ENCODE data around the gene ZHX3. TPM values are rescaled to one million over a fixed set of nuclear protein-coding genes. Genes with fewer than 3 reads are reported as not detected.
A peak's percentile ranks its signal among the peaks of the same experiment; 100 is the strongest.

The ZHX3 gene
- total and polyA plus RNA-seq, 2 of the 13 experiments (the other 11 are each of a cell fraction or from before 2014, with no cell fraction given): 8.4 to 11.7 TPM

GRCh38 chr20:41166201-41167117, 151.1 kb downstream of the ZHX3 start:
- BruUV-seq (replicated peaks): TSS peak; percentile 23

More at GRCh38 chr20:41166201-41167117, 151.1 kb downstream of the ZHX3 start:
- H3K4me2 ChIP-seq (ENCODE audit: low read depth, low read length): no peak overlapping the region
- POLR2A ChIA-PET: no interaction called here
- no peak overlapping the region for H3K27ac ChIP-seq (ENCODE audit: extremely low read length, insufficient read depth, low read length)
- ATAC-seq (0 out of 3 replicates have a peak, but pooled peaks have one; percentile 3), DNase-seq (ENCODE audit: low spot score) (no peak), FAIRE-seq (no peak)
- no peaks in the 10 kb centered on the region for H4K20me1 ChIP-seq (ENCODE audit: insufficient read depth, low read length)
- TF ChIP-seq PHF20 (CRISPR knock-in tag; IDR thresholded peaks at IDR 0.05): no peak
- no peak for TF ChIP-seq ZNF180 (CRISPR knock-in tag; IDR thresholded peaks at IDR 0.05; ENCODE audit: borderline replicate concordance, low read depth)
- TF ChIP-seq POLR2G (IDR thresholded peaks at IDR 0.05; ENCODE audit: low read depth, low read length): 0 out of 2 replicates have a peak, but pooled peaks have one; percentile 5
- TF ChIP-seq RBM22 (optimal IDR thresholded peaks at IDR 0.05; ENCODE audit: low read length): peak; percentile 2
- no peak for TF ChIP-seq ZNF232 (CRISPR knock-in tag; IDR thresholded peaks at IDR 0.05; ENCODE audit: borderline replicate concordance)
- TF ChIP-seq POLR2AphosphoS5 (IDR thresholded peaks at IDR 0.05; ENCODE audit: low read depth, low read length): no peak
- TF ChIP-seq HIVEP1 (CRISPR knock-in tag; IDR thresholded peaks at IDR 0.05): no peak
- no peak for TF ChIP-seq PRDM4 (CRISPR knock-in tag; IDR thresholded peaks at IDR 0.05; ENCODE audit: borderline replicate concordance)
- TF ChIP-seq ATF7 (IDR thresholded peaks at IDR 0.05): peak; percentile 50
- TF ChIP-seq ATF7 (CRISPR knock-in tag; IDR thresholded peaks at IDR 0.05): no peak
- no peak for TF ChIP-seq TBP (CRISPR knock-in tag; IDR thresholded peaks at IDR 0.05)
- no peak for TF ChIP-seq ESRRA (CRISPR knock-in tag; IDR thresholded peaks at IDR 0.05; ENCODE audit: low read depth)
- no peak for TF ChIP-seq ZNF784 (CRISPR knock-in tag; IDR thresholded peaks at IDR 0.05; ENCODE audit: borderline replicate concordance)
- TF ChIP-seq AGO2 (optimal IDR thresholded peaks at IDR 0.05; ENCODE audit: low read depth, low read length): peak; percentile 70
- 0 out of 2 replicates have a peak, but pooled peaks have one; percentile 37 for TF ChIP-seq CREB1 (IDR thresholded peaks at IDR 0.05)
- TF ChIP-seq CREB1 (CRISPR knock-in tag; IDR thresholded peaks at IDR 0.05): no peak
- WGBS (ENCODE audit: low lambda C conversion rate): 99% methylated on average over 27 of the region's 27 CpGs
- H2AFZ ChIP-seq (ENCODE audit: low read length): no peak overlapping the region
- in situ Hi-C loops (cut with HindIII; ENCODE audit: extremely low pct_ligation_motif_present, low pct_unique_long_range_greater_than_20kb): no loop called here
- no peaks in the 10 kb centered on the region for H3K4me1 ChIP-seq (ENCODE audit: insufficient read depth, low read length)
- no peaks in the 10 kb centered on the region for H3K9me3 ChIP-seq (ENCODE audit: low read length)
- H3K27me3 ChIP-seq (ENCODE audit: control insufficient read depth in 1 of 2, insufficient read depth in 2 of 2, low read length in 2 of 2): no peaks in the 10 kb centered on the region
- no peak overlapping the region for H3K4me3 ChIP-seq (replicated peaks in 1 of 3; ENCODE audit: insufficient read depth in 1 of 3, low read depth in 2 of 3, low read length in 3 of 3)
- peaks cover 85 to 95% of the 10 kb centered on the region in 2 experiments for H3K36me3 ChIP-seq (replicated peaks in 1 of 2; ENCODE audit: control insufficient read depth in 1 of 2, insufficient read depth in 2 of 2, low read length in 2 of 2)
- no peak overlapping the region for H3K9ac ChIP-seq (ENCODE audit: insufficient read depth, low read depth, low read length)
- no peaks in the 10 kb centered on the region for H3K79me2 ChIP-seq (ENCODE audit: insufficient read depth, low read length)
- CTCF ChIA-PET (ENCODE audit: low intra/inter-chr PET ratio, low total read pairs): no interaction called here
- intact Hi-C loops (cut with micrococcal nuclease; ENCODE audit: unreplicated experiment): no loop called here
